K562 (cell line): ENCODE data around the gene SMC3. TPM values are rescaled to one million over a fixed set of nuclear protein-coding genes. Genes with fewer than 3 reads are reported as not detected.

ENCODE experiments used
- ASH1L ChIP-seq: fragments of 450-650 bp; IDR thresholded peaks from 2 replicates; pipeline ENCODE4 v1.6.1; 2018; ENCODE audit warnings: borderline replicate concordance, mild to moderate bottlenecking, low read depth; ENCODE audit not compliant: partially characterized antibody
- BCOR ChIP-seq: fragments of 450-650 bp; IDR thresholded peaks from 2 replicates; pipeline ENCODE4 v1.6.1; 2016
- CBFB ChIP-seq: sonication (generic); formaldehyde crosslinking; IDR thresholded peaks from 2 replicates; pipeline ENCODE4 v1.4.0; 2020; ENCODE audit warnings: mild to moderate bottlenecking, missing genetic modification reagents
- HDAC2 ChIP-seq: fragments of 450-650 bp; IDR thresholded peaks from 2 replicates; pipeline ENCODE4 v1.6.1; 2016; ENCODE audit warnings: mild to moderate bottlenecking
- POLR2AphosphoS5 ChIP-seq: IDR thresholded peaks from 2 replicates; pipeline ENCODE4 v1.6.1; 2011; ENCODE audit warnings: mild to moderate bottlenecking, low read depth, low read length, moderate library complexity; ENCODE audit not compliant: control insufficient read depth, insufficient read depth
- RCOR1 ChIP-seq, 2 experiments: IDR thresholded peaks; 2 replicates each; pipeline ENCODE4 v1.6.1; 2012; ENCODE audit warnings: low read depth in 2 of 2, low read length in 2 of 2, borderline replicate concordance in 1 of 2, improper control_type of control experiment in 1 of 2
- SAFB ChIP-seq: fragments of 200-400 bp; formaldehyde crosslinking; IDR thresholded peaks from 2 replicates; pipeline ENCODE4 v1.6.1; 2017; ENCODE audit warnings: low read depth, low read length, borderline replicate concordance
- SMARCA5 ChIP-seq: fragments of 450-650 bp; IDR thresholded peaks from 2 replicates; pipeline ENCODE4 v1.6.1; 2016
- polyA plus RNA-seq, 8 experiments: library from polyadenylated mRNA; depleted of rRNA in 4 of 8; stranded (reverse) in 5 of 8; unstranded in 3 of 8; fragments of >200 nt; fragmentation: Nextera tagmentation in 2 of 8; fragmentation: Illumina TruSeq in 1 of 8; extraction: Ambion mirVana in 2 of 8; extraction: Trizol in 1 of 8; gene quantifications; 2 replicates each; pipeline versions ENCODE4 v1.2.1 to v1.2.3, GENCODE V29; 2011 to 2014; ENCODE audit warnings: inconsistent platforms in 1 of 8, missing spikeins in 1 of 8
- total RNA-seq, 7 experiments: library from RNA; depleted of rRNA in 6 of 7; stranded (reverse); fragments of >200 nt in 6 of 7; fragmentation: Illumina TruSeq in 2 of 7; extraction: Trizol in 2 of 7; gene quantifications; 2 replicates each; pipeline versions ENCODE4 v1.2.1 to v1.2.3, GENCODE V29; 2011 to 2021; ENCODE audit warnings: low replicate concordance in 1 of 7
- TF ChIP-seq, protein P1 (sequence below), 2 experiments: fragments of 450-650 bp in 1 of 2; IDR thresholded peaks; 2 replicates each; pipeline ENCODE4 v1.6.1; 2011 to 2017; ENCODE audit warnings: low read depth in 2 of 2, antibody characterized with exemption in 1 of 2, borderline replicate concordance in 1 of 2, low read length in 1 of 2, mild to moderate bottlenecking in 1 of 2, mixed read lengths in 1 of 2; ENCODE audit not compliant: control insufficient read depth in 1 of 2
- TF ChIP-seq, protein P2 (sequence below): sonication (generic); formaldehyde crosslinking; IDR thresholded peaks from 2 replicates; pipeline ENCODE4 v1.8.0; 2022; ENCODE audit warnings: mild to moderate bottlenecking, low read depth, missing genetic modification reagents
- TF ChIP-seq, protein P3 (sequence below): fragments of 250-450 bp; sonication (Bioruptor Pico); IDR thresholded peaks from 2 replicates; pipeline ENCODE4 v1.5.0; 2020; ENCODE audit warnings: mild to moderate bottlenecking, borderline replicate concordance
- TF ChIP-seq, protein P4 (sequence below): fragments of 250-450 bp; sonication (Bioruptor Pico); IDR thresholded peaks from 2 replicates; pipeline ENCODE4 v1.8.0; 2022; ENCODE audit warnings: moderate library complexity, mild to moderate bottlenecking, inconsistent platforms

Gene SMC3
- total and polyA plus RNA-seq, 9 of the 15 experiments (the other 6 are each of a cell fraction or from before 2014, with no cell fraction given) = 21.3 to 62.6 (median 39.3) TPM

DNA sequence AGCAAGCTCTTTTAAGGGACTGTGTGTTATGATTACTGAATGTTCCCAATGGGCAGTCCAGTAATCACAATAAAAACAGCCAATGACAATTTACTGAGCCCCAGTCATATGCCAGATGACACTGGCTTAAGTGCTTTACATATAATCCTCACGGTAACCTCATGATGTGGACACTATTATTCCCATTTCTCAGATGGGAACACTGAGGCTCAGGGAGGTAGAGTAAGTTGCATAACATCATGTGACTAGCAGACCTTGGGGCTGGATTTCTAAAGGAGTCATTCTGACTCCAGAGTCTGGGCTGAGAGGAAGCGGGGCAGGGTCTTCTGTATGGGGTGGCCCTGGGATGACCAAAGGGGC is 69.1 kb downstream of the SMC3 start (continued):
- TF ChIP-seq POLR2AphosphoS5 (no peak), ASH1L (no peak), SMARCA5 (peak; percentile 79; the same call in 1 of the 2 replicates), HDAC2 (peak; percentile 61; the same call in 1 of the 2 replicates), CBFB (CRISPR knock-in tag) (no peak), SAFB (no peak), RCOR1 (IDR thresholded peaks at IDR 0.05; ENCODE audit: borderline replicate concordance in 1 of 2, low read depth in 2 of 2, low read length in 2 of 2) (peak in 1 of 2 experiments; percentile 53; a peak in 1 of 4 replicates), BCOR (peak; percentile 90)
- TF ChIP-seq, protein P1, sequence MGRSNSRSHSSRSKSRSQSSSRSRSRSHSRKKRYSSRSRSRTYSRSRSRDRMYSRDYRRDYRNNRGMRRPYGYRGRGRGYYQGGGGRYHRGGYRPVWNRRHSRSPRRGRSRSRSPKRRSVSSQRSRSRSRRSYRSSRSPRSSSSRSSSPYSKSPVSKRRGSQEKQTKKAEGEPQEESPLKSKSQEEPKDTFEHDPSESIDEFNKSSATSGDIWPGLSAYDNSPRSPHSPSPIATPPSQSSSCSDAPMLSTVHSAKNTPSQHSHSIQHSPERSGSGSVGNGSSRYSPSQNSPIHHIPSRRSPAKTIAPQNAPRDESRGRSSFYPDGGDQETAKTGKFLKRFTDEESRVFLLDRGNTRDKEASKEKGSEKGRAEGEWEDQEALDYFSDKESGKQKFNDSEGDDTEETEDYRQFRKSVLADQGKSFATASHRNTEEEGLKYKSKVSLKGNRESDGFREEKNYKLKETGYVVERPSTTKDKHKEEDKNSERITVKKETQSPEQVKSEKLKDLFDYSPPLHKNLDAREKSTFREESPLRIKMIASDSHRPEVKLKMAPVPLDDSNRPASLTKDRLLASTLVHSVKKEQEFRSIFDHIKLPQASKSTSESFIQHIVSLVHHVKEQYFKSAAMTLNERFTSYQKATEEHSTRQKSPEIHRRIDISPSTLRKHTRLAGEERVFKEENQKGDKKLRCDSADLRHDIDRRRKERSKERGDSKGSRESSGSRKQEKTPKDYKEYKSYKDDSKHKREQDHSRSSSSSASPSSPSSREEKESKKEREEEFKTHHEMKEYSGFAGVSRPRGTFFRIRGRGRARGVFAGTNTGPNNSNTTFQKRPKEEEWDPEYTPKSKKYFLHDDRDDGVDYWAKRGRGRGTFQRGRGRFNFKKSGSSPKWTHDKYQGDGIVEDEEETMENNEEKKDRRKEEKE (IDR thresholded peaks at IDR 0.05; ENCODE audit: borderline replicate concordance in 1 of 2, control insufficient read depth in 1 of 2, low read depth in 2 of 2, low read length in 1 of 2) = no peak
- TF ChIP-seq, protein P2, sequence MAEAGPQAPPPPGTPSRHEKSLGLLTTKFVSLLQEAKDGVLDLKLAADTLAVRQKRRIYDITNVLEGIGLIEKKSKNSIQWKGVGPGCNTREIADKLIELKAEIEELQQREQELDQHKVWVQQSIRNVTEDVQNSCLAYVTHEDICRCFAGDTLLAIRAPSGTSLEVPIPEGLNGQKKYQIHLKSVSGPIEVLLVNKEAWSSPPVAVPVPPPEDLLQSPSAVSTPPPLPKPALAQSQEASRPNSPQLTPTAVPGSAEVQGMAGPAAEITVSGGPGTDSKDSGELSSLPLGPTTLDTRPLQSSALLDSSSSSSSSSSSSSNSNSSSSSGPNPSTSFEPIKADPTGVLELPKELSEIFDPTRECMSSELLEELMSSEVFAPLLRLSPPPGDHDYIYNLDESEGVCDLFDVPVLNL = no peak
- TF ChIP-seq, protein P3, sequence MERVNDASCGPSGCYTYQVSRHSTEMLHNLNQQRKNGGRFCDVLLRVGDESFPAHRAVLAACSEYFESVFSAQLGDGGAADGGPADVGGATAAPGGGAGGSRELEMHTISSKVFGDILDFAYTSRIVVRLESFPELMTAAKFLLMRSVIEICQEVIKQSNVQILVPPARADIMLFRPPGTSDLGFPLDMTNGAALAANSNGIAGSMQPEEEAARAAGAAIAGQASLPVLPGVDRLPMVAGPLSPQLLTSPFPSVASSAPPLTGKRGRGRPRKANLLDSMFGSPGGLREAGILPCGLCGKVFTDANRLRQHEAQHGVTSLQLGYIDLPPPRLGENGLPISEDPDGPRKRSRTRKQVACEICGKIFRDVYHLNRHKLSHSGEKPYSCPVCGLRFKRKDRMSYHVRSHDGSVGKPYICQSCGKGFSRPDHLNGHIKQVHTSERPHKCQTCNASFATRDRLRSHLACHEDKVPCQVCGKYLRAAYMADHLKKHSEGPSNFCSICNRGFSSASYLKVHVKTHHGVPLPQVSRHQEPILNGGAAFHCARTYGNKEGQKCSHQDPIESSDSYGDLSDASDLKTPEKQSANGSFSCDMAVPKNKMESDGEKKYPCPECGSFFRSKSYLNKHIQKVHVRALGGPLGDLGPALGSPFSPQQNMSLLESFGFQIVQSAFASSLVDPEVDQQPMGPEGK (CRISPR knock-in tag) = no peak
- TF ChIP-seq, protein P4, sequence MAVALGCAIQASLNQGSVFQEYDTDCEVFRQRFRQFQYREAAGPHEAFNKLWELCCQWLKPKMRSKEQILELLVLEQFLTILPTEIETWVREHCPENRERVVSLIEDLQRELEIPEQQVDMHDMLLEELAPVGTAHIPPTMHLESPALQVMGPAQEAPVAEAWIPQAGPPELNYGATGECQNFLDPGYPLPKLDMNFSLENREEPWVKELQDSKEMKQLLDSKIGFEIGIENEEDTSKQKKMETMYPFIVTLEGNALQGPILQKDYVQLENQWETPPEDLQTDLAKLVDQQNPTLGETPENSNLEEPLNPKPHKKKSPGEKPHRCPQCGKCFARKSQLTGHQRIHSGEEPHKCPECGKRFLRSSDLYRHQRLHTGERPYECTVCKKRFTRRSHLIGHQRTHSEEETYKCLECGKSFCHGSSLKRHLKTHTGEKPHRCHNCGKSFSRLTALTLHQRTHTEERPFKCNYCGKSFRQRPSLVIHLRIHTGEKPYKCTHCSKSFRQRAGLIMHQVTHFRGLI (CRISPR knock-in tag) = no peak
